ENCODE data around the gene RDH16.
"Not testable (repeated sequence)": the region's sequence is repeated elsewhere in the genome, so short reads cannot be mapped to it uniquely, and the experiment has no call there.

DNA sequence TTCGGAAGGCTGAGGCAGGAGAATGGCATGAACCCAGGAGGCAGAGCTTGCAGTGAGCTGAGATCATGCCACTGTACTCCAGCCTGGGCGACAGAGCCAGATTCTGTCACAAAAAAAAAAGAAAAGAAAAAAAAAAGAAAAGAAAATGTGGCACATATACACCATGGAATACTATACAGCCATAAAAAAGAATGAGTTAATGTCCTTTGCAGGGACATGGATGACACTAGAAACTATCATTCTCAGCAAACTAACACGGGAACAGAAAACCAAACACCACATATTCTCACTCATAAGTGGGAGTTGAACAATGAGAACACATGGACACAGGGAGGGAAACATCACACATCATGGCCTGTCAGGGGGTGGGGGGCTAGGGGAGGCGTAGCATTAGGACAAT is 20.0 kb upstream of the RDH16 start:
- TF ChIP-seq, protein P1, sequence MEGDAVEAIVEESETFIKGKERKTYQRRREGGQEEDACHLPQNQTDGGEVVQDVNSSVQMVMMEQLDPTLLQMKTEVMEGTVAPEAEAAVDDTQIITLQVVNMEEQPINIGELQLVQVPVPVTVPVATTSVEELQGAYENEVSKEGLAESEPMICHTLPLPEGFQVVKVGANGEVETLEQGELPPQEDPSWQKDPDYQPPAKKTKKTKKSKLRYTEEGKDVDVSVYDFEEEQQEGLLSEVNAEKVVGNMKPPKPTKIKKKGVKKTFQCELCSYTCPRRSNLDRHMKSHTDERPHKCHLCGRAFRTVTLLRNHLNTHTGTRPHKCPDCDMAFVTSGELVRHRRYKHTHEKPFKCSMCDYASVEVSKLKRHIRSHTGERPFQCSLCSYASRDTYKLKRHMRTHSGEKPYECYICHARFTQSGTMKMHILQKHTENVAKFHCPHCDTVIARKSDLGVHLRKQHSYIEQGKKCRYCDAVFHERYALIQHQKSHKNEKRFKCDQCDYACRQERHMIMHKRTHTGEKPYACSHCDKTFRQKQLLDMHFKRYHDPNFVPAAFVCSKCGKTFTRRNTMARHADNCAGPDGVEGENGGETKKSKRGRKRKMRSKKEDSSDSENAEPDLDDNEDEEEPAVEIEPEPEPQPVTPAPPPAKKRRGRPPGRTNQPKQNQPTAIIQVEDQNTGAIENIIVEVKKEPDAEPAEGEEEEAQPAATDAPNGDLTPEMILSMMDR (IDR thresholded peaks at IDR 0.05; ENCODE audit: low read depth, low read length, poor library complexity, severe bottlenecking), result not testable (repeated sequence)
- TF ChIP-seq EZH2phosphoT487 (IDR thresholded peaks at IDR 0.05; ENCODE audit: borderline replicate concordance, low read length), result not testable (repeated sequence)
